Panc1 (cell line): Measurements from ENCODE around the gene THTPA. TPM values are rescaled to one million over a fixed set of nuclear protein-coding genes. Genes with fewer than 3 reads are reported as not detected.

Source experiments
- ATAC-seq: fragments of 200-7000 bp; cut with Tn5 transposase; 2 replicates; pipeline ENCODE4 v1.9.1; 2020; ENCODE audit warnings: mild to moderate bottlenecking, moderate library complexity
- BruUV-seq: library from RNA; stranded (reverse); fragments of 400-500 nt; replicated peaks from 2 replicates; lab custom pipeline; 2021; lab: Mats Ljungman, UMichigan
- CTCF ChIA-PET: fragments of 300-600 bp; sonication (Branson Sonifier 250); formaldehyde crosslinking; loops from one replicate; lab custom pipeline; 2022; ENCODE audit warnings: antibody characterized with exemption; lab: Charles Lee
- POLR2A ChIA-PET: fragments of 300-600 bp; sonication (Branson Sonifier 250); formaldehyde crosslinking; loops from one replicate; lab custom pipeline; 2022; ENCODE audit warnings: antibody characterized with exemption; lab: Charles Lee
- DNase-seq: peaks from one replicate; pipeline ENCODE4 v3.0.0-alpha.2; 2010; ENCODE audit warnings: low read depth, low spot score
- H3K27ac ChIP-seq: 2 replicates; pipeline ENCODE4 v1.5.1; 2011; ENCODE audit warnings: mild to moderate bottlenecking, low read length, inconsistent platforms
- H3K27me3 ChIP-seq: fragments of 200-500 bp; sonication (Bioruptor generic); 2 replicates; pipeline ENCODE4 v1.6.0; 2014; ENCODE audit warnings: low read length, inconsistent platforms; ENCODE audit not compliant: control insufficient read depth, insufficient read depth
- H3K36me3 ChIP-seq: fragments of 200-500 bp; sonication (Bioruptor generic); 2 replicates; pipeline ENCODE4 v1.5.1; 2014; ENCODE audit warnings: inconsistent platforms, mild to moderate bottlenecking, low read length, moderate library complexity; ENCODE audit not compliant: control insufficient read depth, insufficient read depth
- H3K4me1 ChIP-seq: 2 replicates; pipeline ENCODE4 v1.5.1; 2011; ENCODE audit warnings: inconsistent platforms, mild to moderate bottlenecking, low read length, moderate library complexity; ENCODE audit not compliant: control insufficient read depth, insufficient read depth
- H3K4me3 ChIP-seq, 2 experiments: 2 replicates each; pipeline ENCODE4 v1.5.1; 2011 to 2012; ENCODE audit warnings: low read depth in 2 of 2, low read length in 2 of 2, mild to moderate bottlenecking in 2 of 2, inconsistent platforms in 1 of 2, moderate library complexity in 1 of 2
- H3K9me3 ChIP-seq: fragments of 200-500 bp; sonication (Bioruptor generic); 2 replicates; pipeline ENCODE4 v1.5.1; 2014; ENCODE audit warnings: low read depth, mild to moderate bottlenecking, inconsistent platforms, low read length, moderate library complexity; ENCODE audit not compliant: control insufficient read depth, insufficient read depth
- POLR2AphosphoS5 ChIP-seq: IDR thresholded peaks from 2 replicates; pipeline ENCODE4 v1.6.1; 2012; ENCODE audit warnings: mild to moderate bottlenecking, low read depth, low read length, moderate library complexity
- SIN3A ChIP-seq: IDR thresholded peaks from 2 replicates; pipeline ENCODE4 v1.6.1; 2012; ENCODE audit warnings: low read depth, mild to moderate bottlenecking, low read length, moderate library complexity, borderline replicate concordance; ENCODE audit not compliant: insufficient read depth
- TCF7L2 ChIP-seq: IDR thresholded peaks from 2 replicates; pipeline ENCODE4 v1.6.1; 2011; ENCODE audit warnings: mild to moderate bottlenecking, low read depth, low read length, inconsistent platforms
- in situ Hi-C: cut with HindIII; loops from 2 replicates; pipeline ENCODE4 v1.10.0; 2016; ENCODE audit warnings: low sequenced_read_pairs, low pct_unique_long_range_greater_than_20kb
- intact Hi-C: fragments of 100-400 bp; cut with micrococcal nuclease; formaldehyde crosslinking; loops from one replicate; pipeline ENCODE4 v1.10.0; 2022; ENCODE audit not compliant: unreplicated experiment
- total RNA-seq: library from RNA; stranded (reverse); gene quantifications from one replicate; pipeline ENCODE4 v1.2.1, GENCODE V29; 2021; ENCODE audit not compliant: unreplicated experiment
- TF ChIP-seq, protein P1 (sequence below), 2 experiments: IDR thresholded peaks; 2 replicates each; pipeline ENCODE4 v1.6.1; 2011 to 2012; ENCODE audit warnings: low read depth in 2 of 2, control low read depth in 1 of 2, low read length in 1 of 2, mild to moderate bottlenecking in 1 of 2, moderate library complexity in 1 of 2; ENCODE audit not compliant: insufficient read depth in 1 of 2
- TF ChIP-seq, protein P2 (sequence below): fragments of 450-650 bp; IDR thresholded peaks from 2 replicates; pipeline ENCODE4 v1.5.1; 2017; ENCODE audit warnings: mild to moderate bottlenecking

Gene THTPA
- total RNA-seq, 1 experiment from 2014 or later = 13.3 TPM

DNA sequence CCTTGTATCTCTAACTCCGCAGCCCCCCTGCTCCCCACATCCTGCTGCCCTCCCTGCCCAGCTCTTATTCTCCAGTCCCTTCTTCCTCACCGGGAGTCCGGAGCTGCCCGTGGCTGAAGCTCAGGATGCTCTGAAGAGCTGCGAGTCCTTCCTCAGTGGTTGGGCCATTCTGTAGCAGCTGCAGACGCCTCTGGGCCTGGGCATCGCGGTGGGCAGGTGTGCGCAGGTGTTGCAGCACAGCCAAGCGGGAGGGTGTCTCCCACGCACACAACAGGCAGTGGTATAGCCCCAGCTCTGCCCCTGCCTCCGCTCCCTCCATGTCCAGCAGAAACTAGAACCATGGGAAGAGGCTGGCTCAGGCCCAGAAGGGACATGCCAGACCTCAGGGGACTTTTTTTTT is 24.7 kb upstream of the THTPA start:
- H3K4me1 ChIP-seq = no peaks in the 10 kb centered on the region
- no TSS peak for BruUV-seq
- TF ChIP-seq, protein P1, sequence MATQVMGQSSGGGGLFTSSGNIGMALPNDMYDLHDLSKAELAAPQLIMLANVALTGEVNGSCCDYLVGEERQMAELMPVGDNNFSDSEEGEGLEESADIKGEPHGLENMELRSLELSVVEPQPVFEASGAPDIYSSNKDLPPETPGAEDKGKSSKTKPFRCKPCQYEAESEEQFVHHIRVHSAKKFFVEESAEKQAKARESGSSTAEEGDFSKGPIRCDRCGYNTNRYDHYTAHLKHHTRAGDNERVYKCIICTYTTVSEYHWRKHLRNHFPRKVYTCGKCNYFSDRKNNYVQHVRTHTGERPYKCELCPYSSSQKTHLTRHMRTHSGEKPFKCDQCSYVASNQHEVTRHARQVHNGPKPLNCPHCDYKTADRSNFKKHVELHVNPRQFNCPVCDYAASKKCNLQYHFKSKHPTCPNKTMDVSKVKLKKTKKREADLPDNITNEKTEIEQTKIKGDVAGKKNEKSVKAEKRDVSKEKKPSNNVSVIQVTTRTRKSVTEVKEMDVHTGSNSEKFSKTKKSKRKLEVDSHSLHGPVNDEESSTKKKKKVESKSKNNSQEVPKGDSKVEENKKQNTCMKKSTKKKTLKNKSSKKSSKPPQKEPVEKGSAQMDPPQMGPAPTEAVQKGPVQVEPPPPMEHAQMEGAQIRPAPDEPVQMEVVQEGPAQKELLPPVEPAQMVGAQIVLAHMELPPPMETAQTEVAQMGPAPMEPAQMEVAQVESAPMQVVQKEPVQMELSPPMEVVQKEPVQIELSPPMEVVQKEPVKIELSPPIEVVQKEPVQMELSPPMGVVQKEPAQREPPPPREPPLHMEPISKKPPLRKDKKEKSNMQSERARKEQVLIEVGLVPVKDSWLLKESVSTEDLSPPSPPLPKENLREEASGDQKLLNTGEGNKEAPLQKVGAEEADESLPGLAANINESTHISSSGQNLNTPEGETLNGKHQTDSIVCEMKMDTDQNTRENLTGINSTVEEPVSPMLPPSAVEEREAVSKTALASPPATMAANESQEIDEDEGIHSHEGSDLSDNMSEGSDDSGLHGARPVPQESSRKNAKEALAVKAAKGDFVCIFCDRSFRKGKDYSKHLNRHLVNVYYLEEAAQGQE (IDR thresholded peaks at IDR 0.05; ENCODE audit: insufficient read depth in 1 of 2, low read depth in 2 of 2, low read length in 1 of 2) = no peak
- TF ChIP-seq SIN3A = no peak
- no peak for TF ChIP-seq POLR2AphosphoS5
- TF ChIP-seq, protein P2, sequence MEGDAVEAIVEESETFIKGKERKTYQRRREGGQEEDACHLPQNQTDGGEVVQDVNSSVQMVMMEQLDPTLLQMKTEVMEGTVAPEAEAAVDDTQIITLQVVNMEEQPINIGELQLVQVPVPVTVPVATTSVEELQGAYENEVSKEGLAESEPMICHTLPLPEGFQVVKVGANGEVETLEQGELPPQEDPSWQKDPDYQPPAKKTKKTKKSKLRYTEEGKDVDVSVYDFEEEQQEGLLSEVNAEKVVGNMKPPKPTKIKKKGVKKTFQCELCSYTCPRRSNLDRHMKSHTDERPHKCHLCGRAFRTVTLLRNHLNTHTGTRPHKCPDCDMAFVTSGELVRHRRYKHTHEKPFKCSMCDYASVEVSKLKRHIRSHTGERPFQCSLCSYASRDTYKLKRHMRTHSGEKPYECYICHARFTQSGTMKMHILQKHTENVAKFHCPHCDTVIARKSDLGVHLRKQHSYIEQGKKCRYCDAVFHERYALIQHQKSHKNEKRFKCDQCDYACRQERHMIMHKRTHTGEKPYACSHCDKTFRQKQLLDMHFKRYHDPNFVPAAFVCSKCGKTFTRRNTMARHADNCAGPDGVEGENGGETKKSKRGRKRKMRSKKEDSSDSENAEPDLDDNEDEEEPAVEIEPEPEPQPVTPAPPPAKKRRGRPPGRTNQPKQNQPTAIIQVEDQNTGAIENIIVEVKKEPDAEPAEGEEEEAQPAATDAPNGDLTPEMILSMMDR = no peak
- TF ChIP-seq TCF7L2 = no peak
- H3K36me3 ChIP-seq = no peaks in the 10 kb centered on the region
- H3K27ac ChIP-seq = no peak overlapping the region
- CTCF ChIA-PET = no interaction called here
- intact Hi-C loops (no loop called here), in situ Hi-C loops (no loop called here)
- H3K9me3 ChIP-seq = no peaks in the 10 kb centered on the region
- POLR2A ChIA-PET = no interaction called here
- H3K27me3 ChIP-seq = no peaks in the 10 kb centered on the region
- H3K4me3 ChIP-seq = no peak overlapping the region
- DNase-seq (no peak), ATAC-seq (no peak)

DNA sequence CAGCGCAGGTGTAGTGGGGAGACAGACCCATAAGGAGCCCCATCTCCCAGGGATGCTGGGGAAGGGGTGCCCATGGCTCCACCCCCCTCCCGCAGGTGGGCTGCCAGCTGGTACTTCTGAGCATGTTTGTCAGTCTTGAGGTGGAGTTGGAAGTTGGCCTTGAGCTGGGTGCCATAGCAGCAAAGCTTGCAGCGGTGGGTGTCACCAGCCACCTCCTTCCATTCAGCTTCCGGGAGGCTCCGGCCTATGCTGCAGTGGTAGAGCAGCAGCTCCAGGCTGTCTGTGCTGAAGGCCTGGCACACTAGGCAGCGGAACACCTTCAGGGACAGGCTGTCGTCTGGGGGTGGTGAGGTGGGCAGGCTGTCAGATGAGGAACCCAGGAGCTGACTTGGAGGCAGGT is 23.4 kb upstream of the THTPA start:
- BruUV-seq = no TSS peak
- H3K4me1 ChIP-seq = no peaks in the 10 kb centered on the region
- H3K27ac ChIP-seq = no peak overlapping the region
- H3K9me3 ChIP-seq = no peaks in the 10 kb centered on the region
- H3K4me3 ChIP-seq = no peak overlapping the region
- intact Hi-C loops (no loop called here), in situ Hi-C loops (no loop called here)
- TF ChIP-seq POLR2AphosphoS5 (no peak), SIN3A (no peak), TCF7L2 (no peak)
- TF ChIP-seq, protein P1 (IDR thresholded peaks at IDR 0.05; ENCODE audit: insufficient read depth in 1 of 2, low read depth in 2 of 2, low read length in 1 of 2) = no peak
- TF ChIP-seq, protein P2 = no peak
- DNase-seq (no peak), ATAC-seq (no peak)
- no peaks in the 10 kb centered on the region for H3K36me3 ChIP-seq
- no peaks in the 10 kb centered on the region for H3K27me3 ChIP-seq
- POLR2A ChIA-PET = no interaction called here
- CTCF ChIA-PET = no interaction called here
